Measurements from ENCODE around the gene AKAP4. TPM values are rescaled to one million over a fixed set of nuclear protein-coding genes. Genes with fewer than 3 reads are reported as not detected.

The AKAP4 gene
- total RNA-seq (2022) (not detected in 2 replicates), Bru-seq, nascent RNA (not detected), BruChase-seq, experiment 1, labeled RNA remaining after a 2-hour chase (not detected), BruChase-seq, experiment 2, labeled RNA remaining after a 6-hour chase (not detected)
- long read RNA-seq = 0 reads

DNA sequence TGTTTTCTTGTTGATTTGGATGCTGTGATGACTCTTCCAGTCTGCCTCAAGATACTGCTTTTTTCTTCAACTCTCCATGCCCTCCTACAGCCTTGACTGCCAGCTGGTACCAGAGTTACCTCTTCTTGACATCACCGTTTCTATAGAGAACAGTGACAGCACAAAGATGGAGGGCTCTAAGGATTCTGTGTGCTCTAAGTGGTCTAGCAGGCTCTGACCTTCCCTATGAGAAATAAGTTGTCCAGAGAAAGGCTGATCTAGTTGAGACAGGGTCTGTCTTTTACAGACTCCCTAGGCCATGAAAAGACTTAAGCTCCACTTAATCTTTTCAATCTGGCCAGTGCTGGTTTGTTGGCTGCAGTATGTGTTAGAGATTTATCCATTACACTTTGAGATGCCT, at the start of gene AKAP4:
Gene AKAP4, minus strand, starts transcription at position 101 of the 400 bp plus-strand sequence. CDS start 118 bp downstream, outside the sequence.
- intact Hi-C loops (cut with micrococcal nuclease; ENCODE audit: unreplicated experiment) = loop anchor here (5.0 kb wide), 1 partner anchor 246 kb away; no protein-coding TSS in a partner anchor
- peaks cover 18% of the 10 kb centered on the region for H3K4me1 ChIP-seq
- no peaks in the 10 kb centered on the region for H3K27me3 ChIP-seq (replicated peaks; ENCODE audit: control insufficient read depth, insufficient read depth, low read length)
- TF ChIP-seq, protein P1, sequence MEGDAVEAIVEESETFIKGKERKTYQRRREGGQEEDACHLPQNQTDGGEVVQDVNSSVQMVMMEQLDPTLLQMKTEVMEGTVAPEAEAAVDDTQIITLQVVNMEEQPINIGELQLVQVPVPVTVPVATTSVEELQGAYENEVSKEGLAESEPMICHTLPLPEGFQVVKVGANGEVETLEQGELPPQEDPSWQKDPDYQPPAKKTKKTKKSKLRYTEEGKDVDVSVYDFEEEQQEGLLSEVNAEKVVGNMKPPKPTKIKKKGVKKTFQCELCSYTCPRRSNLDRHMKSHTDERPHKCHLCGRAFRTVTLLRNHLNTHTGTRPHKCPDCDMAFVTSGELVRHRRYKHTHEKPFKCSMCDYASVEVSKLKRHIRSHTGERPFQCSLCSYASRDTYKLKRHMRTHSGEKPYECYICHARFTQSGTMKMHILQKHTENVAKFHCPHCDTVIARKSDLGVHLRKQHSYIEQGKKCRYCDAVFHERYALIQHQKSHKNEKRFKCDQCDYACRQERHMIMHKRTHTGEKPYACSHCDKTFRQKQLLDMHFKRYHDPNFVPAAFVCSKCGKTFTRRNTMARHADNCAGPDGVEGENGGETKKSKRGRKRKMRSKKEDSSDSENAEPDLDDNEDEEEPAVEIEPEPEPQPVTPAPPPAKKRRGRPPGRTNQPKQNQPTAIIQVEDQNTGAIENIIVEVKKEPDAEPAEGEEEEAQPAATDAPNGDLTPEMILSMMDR (IDR thresholded peaks at IDR 0.05; ENCODE audit: insufficient read depth in 1 of 2, low read depth in 1 of 2, low read length in 1 of 2, severe bottlenecking in 1 of 2, unreplicated experiment in 1 of 2) = no peak
- ChIA-PET CTCF (no interaction called here), POLR2A (no interaction called here)
- no TSS peak for BruUV-seq (replicated peaks)
- no peaks in the 10 kb centered on the region for H3K36me3 Mint-ChIP-seq (ENCODE audit: insufficient read depth, unreplicated experiment)
- peak within 1 kb of the TSS; percentile 90 for H3K27ac Mint-ChIP-seq (ENCODE audit: unreplicated experiment)
- H3K4me1 Mint-ChIP-seq (ENCODE audit: low read depth, unreplicated experiment) = peaks cover 17% of the 10 kb centered on the region
- no peak within 1 kb of the TSS for H3K4me3 Mint-ChIP-seq (ENCODE audit: unreplicated experiment)
- no peak for DNase-seq
- no peaks in the 10 kb centered on the region for H3K36me3 ChIP-seq (ENCODE audit: control insufficient read depth, insufficient read depth, low read length)
- H3K27me3 Mint-ChIP-seq (ENCODE audit: insufficient read depth, unreplicated experiment) = no peaks in the 10 kb centered on the region
- no peaks in the 10 kb centered on the region for H3K9me3 ChIP-seq
- H3K4me3 ChIP-seq (ENCODE audit: low read depth, low read length) = no peak within 1 kb of the TSS
- no peaks in the 10 kb centered on the region for H3K9me3 Mint-ChIP-seq (ENCODE audit: unreplicated experiment)

DNA sequence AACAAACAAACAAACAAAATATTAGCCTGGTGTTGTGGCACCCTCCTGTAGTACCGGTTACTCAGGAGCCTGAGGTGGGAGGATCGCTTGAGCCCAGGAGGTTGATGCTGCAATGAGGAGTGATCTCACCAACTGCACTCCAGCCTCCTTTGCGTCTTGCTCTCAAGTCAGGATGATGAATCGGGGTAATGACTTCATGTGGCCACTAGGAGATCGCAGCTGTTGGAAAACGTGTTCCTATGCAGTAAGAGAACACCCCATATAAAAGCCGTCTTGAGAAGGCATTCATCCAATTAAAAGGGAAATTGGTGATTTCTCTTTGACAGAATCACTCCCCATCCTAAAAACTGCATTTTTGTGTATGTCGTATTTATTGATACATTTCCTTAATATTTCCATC, 10.7 kb upstream of the AKAP4 start:
- BruUV-seq (replicated peaks) = no TSS peak
- no peaks in the 10 kb centered on the region for H3K9me3 Mint-ChIP-seq (ENCODE audit: unreplicated experiment)
- POLR2A ChIA-PET = no interaction called here
- Histone ChIP-seq H3K4me1 (no peaks in the 10 kb centered on the region), H3K4me3 (ENCODE audit: low read depth, low read length) (no peak overlapping the region), H3K36me3 (ENCODE audit: control insufficient read depth, insufficient read depth, low read length) (no peaks in the 10 kb centered on the region), H3K9me3 (no peaks in the 10 kb centered on the region), H3K27me3 (replicated peaks; ENCODE audit: control insufficient read depth, insufficient read depth, low read length) (no peaks in the 10 kb centered on the region)
- H3K36me3 Mint-ChIP-seq (ENCODE audit: insufficient read depth, unreplicated experiment) = no peaks in the 10 kb centered on the region
- TF ChIP-seq, protein P1 (IDR thresholded peaks at IDR 0.05; ENCODE audit: insufficient read depth in 1 of 2, low read depth in 1 of 2, low read length in 1 of 2, severe bottlenecking in 1 of 2, unreplicated experiment in 1 of 2) = peak in 1 of 2 experiments; percentile 26
- CTCF ChIA-PET = no interaction called here
- intact Hi-C loops (cut with micrococcal nuclease; ENCODE audit: unreplicated experiment) = loop anchor here (1.0 kb wide), 1 partner anchor 237 kb away; no protein-coding TSS in a partner anchor
- DNase-seq = peak in 1 of 2 experiments; percentile 3
- H3K27ac Mint-ChIP-seq (ENCODE audit: unreplicated experiment) = no peak overlapping the region
- no peaks in the 10 kb centered on the region for H3K4me1 Mint-ChIP-seq (ENCODE audit: low read depth, unreplicated experiment)
- H3K27me3 Mint-ChIP-seq (ENCODE audit: insufficient read depth, unreplicated experiment) = no peaks in the 10 kb centered on the region
- no peak overlapping the region for H3K4me3 Mint-ChIP-seq (ENCODE audit: unreplicated experiment)

DNA sequence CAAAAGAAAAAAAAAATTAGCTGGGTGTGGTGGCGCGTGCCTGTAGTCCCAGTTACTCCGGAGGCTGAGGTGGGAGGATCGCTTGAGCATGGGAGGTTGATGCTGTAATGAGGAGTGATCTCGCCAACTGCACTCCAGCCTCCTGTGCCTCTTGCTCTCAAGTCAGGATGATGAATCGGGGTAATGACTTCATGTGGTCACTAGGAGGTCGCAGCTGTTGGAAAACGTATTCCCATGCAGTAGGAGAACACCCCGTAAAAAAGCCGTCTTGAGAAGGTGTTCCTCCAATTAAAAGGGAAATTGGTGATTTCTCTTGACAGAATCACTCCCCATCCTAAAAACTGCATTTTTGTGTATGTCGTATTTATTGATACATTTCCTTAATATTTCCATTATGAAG, 5.9 kb upstream of the AKAP4 start:
- Mint-ChIP-seq H3K4me1 (ENCODE audit: low read depth, unreplicated experiment) (peaks cover 17% of the 10 kb centered on the region), H3K4me3 (ENCODE audit: unreplicated experiment) (no peak overlapping the region), H3K27ac (ENCODE audit: unreplicated experiment) (no peak overlapping the region), H3K36me3 (ENCODE audit: insufficient read depth, unreplicated experiment) (no peaks in the 10 kb centered on the region), H3K9me3 (ENCODE audit: unreplicated experiment) (no peaks in the 10 kb centered on the region), H3K27me3 (ENCODE audit: insufficient read depth, unreplicated experiment) (no peaks in the 10 kb centered on the region)
- ChIA-PET CTCF (no interaction called here), POLR2A (no interaction called here)
- no peaks in the 10 kb centered on the region for H3K36me3 ChIP-seq (ENCODE audit: control insufficient read depth, insufficient read depth, low read length)
- DNase-seq = peak in 1 of 2 experiments; percentile 2
- H3K4me3 ChIP-seq (ENCODE audit: low read depth, low read length) = no peak overlapping the region
- intact Hi-C loops (cut with micrococcal nuclease; ENCODE audit: unreplicated experiment) = no loop called here
- BruUV-seq (replicated peaks) = no TSS peak
- H3K9me3 ChIP-seq = no peaks in the 10 kb centered on the region
- TF ChIP-seq, protein P1 (IDR thresholded peaks at IDR 0.05; ENCODE audit: insufficient read depth in 1 of 2, low read depth in 1 of 2, low read length in 1 of 2, severe bottlenecking in 1 of 2, unreplicated experiment in 1 of 2) = no peak
- H3K4me1 ChIP-seq = peaks cover 18% of the 10 kb centered on the region
- H3K27me3 ChIP-seq (replicated peaks; ENCODE audit: control insufficient read depth, insufficient read depth, low read length) = no peaks in the 10 kb centered on the region
